ENCODE data around the gene SIGLEC10.

DNA sequence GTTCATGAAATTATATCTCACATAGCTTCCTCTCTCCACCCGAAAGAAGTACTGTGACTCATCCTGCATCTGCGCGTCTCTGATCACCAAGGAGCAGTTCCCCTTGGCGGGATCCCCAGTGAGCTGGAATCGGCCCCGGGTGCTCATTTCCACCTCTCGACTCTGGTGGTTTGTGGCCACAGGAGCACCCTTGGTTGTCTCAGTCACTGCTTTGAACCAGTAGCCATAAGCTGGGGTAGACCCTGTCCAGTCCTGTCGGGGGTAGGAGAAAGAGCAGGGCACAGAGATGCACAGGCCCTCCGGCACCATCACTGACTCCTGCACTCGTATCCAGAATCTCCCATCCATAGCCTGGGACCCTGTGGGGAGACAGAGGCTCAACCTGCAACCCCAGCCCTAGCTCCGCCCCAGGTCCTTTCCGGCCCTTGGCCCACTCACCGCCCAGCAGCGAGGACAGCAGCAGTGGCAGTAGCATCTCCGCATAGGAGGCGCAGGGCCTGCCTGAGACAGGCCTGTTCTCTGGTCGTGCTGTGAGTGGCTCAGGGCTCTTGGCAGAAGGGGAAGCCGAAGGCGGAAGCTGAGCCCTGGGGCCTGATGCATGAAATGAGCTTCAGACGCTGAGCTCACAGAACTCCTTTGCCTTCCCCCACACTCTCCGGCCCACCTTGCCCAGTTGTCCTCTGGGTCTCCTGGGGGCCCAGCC is at the start of gene SIGLEC10:
- TF ChIP-seq CTCF (IDR thresholded peaks at IDR 0.05) (no peak), EP300 (IDR thresholded peaks at IDR 0.05) (no peak), POLR2A (IDR thresholded peaks at IDR 0.05) (no peak)

All from tibial nerve (tissue), 4 donors.